K562 (cell line): ENCODE measurements around the gene NACAD.
"Not testable (repeated sequence)": the region's sequence is repeated elsewhere in the genome, so short reads cannot be mapped to it uniquely, and the experiment has no call there.

ENCODE experiments used
- CTCF ChIP-seq, 3 experiments: IDR thresholded peaks in 2 of 3; conservative IDR thresholded peaks in 1 of 3; 2 replicates each; pipeline ENCODE4 v1.5.1; 2011 to 2012; ENCODE audit warnings: low read length in 3 of 3, mild to moderate bottlenecking in 3 of 3, control low read depth in 2 of 3, improper control_type of control experiment in 1 of 3, inconsistent platforms in 1 of 3, low read depth in 1 of 3, mixed read lengths in 1 of 3, moderate library complexity in 1 of 3; ENCODE audit not compliant: insufficient read depth in 2 of 3
- ETS1 ChIP-seq: conservative IDR thresholded peaks from 2 replicates; pipeline ENCODE4 v1.6.1; 2011; ENCODE audit warnings: low read depth, mild to moderate bottlenecking, low read length; ENCODE audit not compliant: control insufficient read depth
- EWSR1 ChIP-seq: fragments of 450-650 bp; IDR thresholded peaks from 2 replicates; pipeline ENCODE4 v1.6.1; 2018; ENCODE audit warnings: borderline replicate concordance, mild to moderate bottlenecking, low read depth, moderate library complexity; ENCODE audit not compliant: partially characterized antibody
- EZH2 ChIP-seq: IDR thresholded peaks from 2 replicates; pipeline ENCODE4 v1.6.1; 2012; ENCODE audit warnings: low read depth, mild to moderate bottlenecking, inconsistent platforms, low read length, borderline replicate concordance
- ZNF324 ChIP-seq: fragments of 250-450 bp; sonication (Bioruptor Pico); IDR thresholded peaks from 2 replicates; pipeline ENCODE4 v1.4.0; 2020; ENCODE audit warnings: mild to moderate bottlenecking
- ZNF511 ChIP-seq: sonication (generic); formaldehyde crosslinking; IDR thresholded peaks from 2 replicates; pipeline ENCODE4 v1.8.0; 2022; ENCODE audit warnings: mild to moderate bottlenecking, missing genetic modification reagents
- ZNF518B ChIP-seq: fragments of 250-450 bp; sonication (Bioruptor Pico); IDR thresholded peaks from 2 replicates; pipeline ENCODE4 v1.5.0; 2021; ENCODE audit warnings: mild to moderate bottlenecking, moderate library complexity

GRCh38 chr7:45114257-45114656 is 25.5 kb upstream of the NACAD start:
- not testable (repeated sequence) for TF ChIP-seq ZNF324 (CRISPR knock-in tag); CTCF (IDR thresholded peaks at IDR 0.05 in 2 of 3, conservative IDR thresholded peaks at IDR 0.05 in 1 of 3; ENCODE audit: insufficient read depth in 2 of 3, low read depth in 1 of 3, low read length in 3 of 3); ETS1; EWSR1; ZNF518B (CRISPR knock-in tag); ZNF511 (CRISPR knock-in tag); EZH2
